Measurements from ENCODE around the gene ARHGEF28. TPM values are rescaled to one million over a fixed set of nuclear protein-coding genes. Genes with fewer than 3 reads are reported as not detected.

The ARHGEF28 gene
- polyA plus RNA-seq, 3 donors, result not detected

- no peak overlapping the region for H3K4me2 ChIP-seq (replicated peaks; ENCODE audit: extremely low read depth, low read length, poor library complexity, severe bottlenecking)
- no peak for DNase-seq
- TF ChIP-seq, protein P1, sequence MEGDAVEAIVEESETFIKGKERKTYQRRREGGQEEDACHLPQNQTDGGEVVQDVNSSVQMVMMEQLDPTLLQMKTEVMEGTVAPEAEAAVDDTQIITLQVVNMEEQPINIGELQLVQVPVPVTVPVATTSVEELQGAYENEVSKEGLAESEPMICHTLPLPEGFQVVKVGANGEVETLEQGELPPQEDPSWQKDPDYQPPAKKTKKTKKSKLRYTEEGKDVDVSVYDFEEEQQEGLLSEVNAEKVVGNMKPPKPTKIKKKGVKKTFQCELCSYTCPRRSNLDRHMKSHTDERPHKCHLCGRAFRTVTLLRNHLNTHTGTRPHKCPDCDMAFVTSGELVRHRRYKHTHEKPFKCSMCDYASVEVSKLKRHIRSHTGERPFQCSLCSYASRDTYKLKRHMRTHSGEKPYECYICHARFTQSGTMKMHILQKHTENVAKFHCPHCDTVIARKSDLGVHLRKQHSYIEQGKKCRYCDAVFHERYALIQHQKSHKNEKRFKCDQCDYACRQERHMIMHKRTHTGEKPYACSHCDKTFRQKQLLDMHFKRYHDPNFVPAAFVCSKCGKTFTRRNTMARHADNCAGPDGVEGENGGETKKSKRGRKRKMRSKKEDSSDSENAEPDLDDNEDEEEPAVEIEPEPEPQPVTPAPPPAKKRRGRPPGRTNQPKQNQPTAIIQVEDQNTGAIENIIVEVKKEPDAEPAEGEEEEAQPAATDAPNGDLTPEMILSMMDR (IDR thresholded peaks at IDR 0.05), result no peak
- H3K9me3 ChIP-seq (replicated peaks in 1 of 2; ENCODE audit: control insufficient read depth in 1 of 2, insufficient read depth in 1 of 2, low read length in 2 of 2), result no peaks in the 10 kb centered on the region
- no peak overlapping the region for H2AFZ ChIP-seq (ENCODE audit: insufficient read depth, low read depth, low read length, poor library complexity, severe bottlenecking)
- Mint-ChIP-seq H3K36me3 (no peaks in the 10 kb centered on the region), H3K4me3 (peak overlapping the region in 1 of 2 donors; percentile 18), H3K27me3 (ENCODE audit: low read depth in 3 of 3) (peaks cover 0 to 4% (median 1%) of the 10 kb centered on the region in 3 donors), H3K27ac (no peak overlapping the region), H3K9me3 (peaks cover 0 to 2% (median 0%) of the 10 kb centered on the region in 7 donors), H3K4me1 (no peaks in the 10 kb centered on the region)
- H3K4me1 ChIP-seq (ENCODE audit: control insufficient read depth in 1 of 2, insufficient read depth in 2 of 2, low read length in 2 of 2), result no peaks in the 10 kb centered on the region
- H3K27me3 ChIP-seq (ENCODE audit: control insufficient read depth in 2 of 2, insufficient read depth in 2 of 2, low read length in 2 of 2), result no peaks in the 10 kb centered on the region
- H3K36me3 ChIP-seq (replicated peaks in 1 of 2; ENCODE audit: control insufficient read depth in 1 of 2, insufficient read depth in 2 of 2, low read length in 2 of 2), result no peaks in the 10 kb centered on the region
- H4K20me1 ChIP-seq (ENCODE audit: insufficient read depth, low read length), result no peaks in the 10 kb centered on the region
- no peaks in the 10 kb centered on the region for H3K79me2 ChIP-seq (ENCODE audit: insufficient read depth, low read length)
- no peak overlapping the region for H3K4me3 ChIP-seq (replicated peaks in 1 of 3; ENCODE audit: low read depth in 2 of 3, low read length in 3 of 3)
- no peak overlapping the region for H3K27ac ChIP-seq (ENCODE audit: low read depth in 1 of 2, low read length in 2 of 2)
- H3K9ac ChIP-seq (ENCODE audit: insufficient read depth, low read length, poor library complexity, severe bottlenecking), result no peak overlapping the region
- intact Hi-C loops (cut with micrococcal nuclease), result no loop called here
Observed at GRCh38 chr5:73705364-73705763, 79.4 kb downstream of the ARHGEF28 start.

DNA sequence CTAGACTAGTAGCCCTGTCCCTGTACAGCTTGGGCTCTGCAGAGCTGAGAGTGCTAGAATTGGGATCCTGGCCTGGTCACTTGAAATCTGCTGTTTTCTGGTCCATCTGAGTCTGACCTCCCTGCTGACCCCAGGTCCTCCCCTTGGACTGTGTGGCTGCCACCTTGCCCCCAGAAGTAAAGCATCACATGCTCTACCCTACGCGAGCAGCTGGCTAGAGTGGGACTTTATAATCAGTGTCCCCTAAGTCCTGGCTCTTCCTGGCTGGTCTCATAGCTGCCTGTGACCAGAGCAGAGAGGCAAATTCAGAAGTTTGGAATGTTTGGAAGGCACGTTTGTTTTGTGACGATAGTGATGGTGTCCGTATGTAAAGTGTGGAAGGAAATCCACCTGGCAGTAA is 81.0 kb downstream of the ARHGEF28 start:
- Histone ChIP-seq H3K27me3 (ENCODE audit: control insufficient read depth in 2 of 2, insufficient read depth in 2 of 2, low read length in 2 of 2) (no peaks in the 10 kb centered on the region), H2AFZ (ENCODE audit: insufficient read depth, low read depth, low read length, poor library complexity, severe bottlenecking) (no peak overlapping the region), H3K9me3 (replicated peaks in 1 of 2; ENCODE audit: control insufficient read depth in 1 of 2, insufficient read depth in 1 of 2, low read length in 2 of 2) (no peaks in the 10 kb centered on the region), H3K79me2 (ENCODE audit: insufficient read depth, low read length) (no peaks in the 10 kb centered on the region), H3K36me3 (replicated peaks in 1 of 2; ENCODE audit: control insufficient read depth in 1 of 2, insufficient read depth in 2 of 2, low read length in 2 of 2) (no peaks in the 10 kb centered on the region), H3K4me2 (replicated peaks; ENCODE audit: extremely low read depth, low read length, poor library complexity, severe bottlenecking) (no peak overlapping the region), H3K4me3 (replicated peaks in 1 of 3; ENCODE audit: low read depth in 2 of 3, low read length in 3 of 3) (no peak overlapping the region), H3K27ac (ENCODE audit: low read depth in 1 of 2, low read length in 2 of 2) (no peak overlapping the region), H3K9ac (ENCODE audit: insufficient read depth, low read length, poor library complexity, severe bottlenecking) (no peak overlapping the region), H3K4me1 (ENCODE audit: control insufficient read depth in 1 of 2, insufficient read depth in 2 of 2, low read length in 2 of 2) (no peaks in the 10 kb centered on the region), H4K20me1 (ENCODE audit: insufficient read depth, low read length) (no peaks in the 10 kb centered on the region)
- DNase-seq, result no peak
- no peaks in the 10 kb centered on the region for H3K36me3 Mint-ChIP-seq
- H3K4me3 Mint-ChIP-seq, result no peak overlapping the region
- TF ChIP-seq, protein P1 (IDR thresholded peaks at IDR 0.05), result no peak
- no peak overlapping the region for H3K27ac Mint-ChIP-seq
- WGBS (ENCODE audit: insufficient coverage), result 95% methylated on average over 5 of the region's 5 CpGs
- intact Hi-C loops (cut with micrococcal nuclease), result no loop called here
- peaks cover 0 to 4% (median 1%) of the 10 kb centered on the region in 3 donors for H3K27me3 Mint-ChIP-seq (ENCODE audit: low read depth in 3 of 3)
- H3K9me3 Mint-ChIP-seq, result peaks cover 0 to 4% (median 0%) of the 10 kb centered on the region in 7 donors
- no peaks in the 10 kb centered on the region for H3K4me1 Mint-ChIP-seq

All from CD14-positive monocyte (primary cell).